Mucosa of descending colon (tissue), 3 donors: Measurements from ENCODE around the gene ADCY5. TPM values are rescaled to one million over a fixed set of nuclear protein-coding genes. Genes with fewer than 3 reads are reported as not detected.

Experiments used
- ATAC-seq: fragments of 200-7000 bp; cut with Tn5 transposase; one replicate; pipeline ENCODE4 v1.9.1; 2020; ENCODE audit warnings: mild to moderate bottlenecking, moderate library complexity
- DNase-seq, 3 donors: peaks; one replicate each; pipeline ENCODE4 v3.0.0-alpha.2; 2020
- H3K36me3 ChIP-seq: fragments of 200-600 bp; one replicate; pipeline ENCODE4 v1.8.0; 2021; ENCODE audit warnings: low read depth, mild to moderate bottlenecking
- H3K4me1 ChIP-seq: fragments of 200-600 bp; one replicate; pipeline ENCODE4 v1.8.0; 2021; ENCODE audit warnings: low read depth, mild to moderate bottlenecking
- H3K4me3 ChIP-seq: fragments of 200-600 bp; one replicate; pipeline ENCODE4 v1.8.0; 2021; ENCODE audit warnings: mild to moderate bottlenecking
- H3K9me3 ChIP-seq: fragments of 200-600 bp; one replicate; pipeline ENCODE4 v1.8.0; 2021; ENCODE audit warnings: mild to moderate bottlenecking
- intact Hi-C, 2 donors: fragments of 100-400 bp; cut with DNase I in 1 of 2; cut with micrococcal nuclease in 1 of 2; formaldehyde crosslinking; loops; one replicate each; pipeline versions ENCODE4 v1.11.0 to v1.11.1; 2022; cut with DNase I, micrococcal nuclease
- total RNA-seq, 3 donors: library from RNA; stranded (reverse); fragmentation: NEBNext Ultra II Directional in 2 of 3; extraction: Animal tissue kit (Norgen Biotek cat#: 25700) in 2 of 3; gene quantifications; one replicate each; pipeline versions ENCODE4 v1.2.1 to v1.2.4, GENCODE V29; 2021 to 2023
- TF ChIP-seq, protein P1 (sequence below): fragments of 200-600 bp; IDR thresholded peaks from one replicate; pipeline ENCODE4 v1.8.0; 2022; ENCODE audit warnings: antibody characterized with exemption, mild to moderate bottlenecking
- donor health status: DM: no; HTN: no; CAD: no; lungs with moderate emphysema.
- donor health status: DM: no; HTN: no; CAD: no.
- donor health status: DM: no; HTN: yes; CAD: no.

Gene ADCY5
- total RNA-seq, 3 donors from 2014 or later: 7.8 to 72.6 (median 12.6) TPM

DNA sequence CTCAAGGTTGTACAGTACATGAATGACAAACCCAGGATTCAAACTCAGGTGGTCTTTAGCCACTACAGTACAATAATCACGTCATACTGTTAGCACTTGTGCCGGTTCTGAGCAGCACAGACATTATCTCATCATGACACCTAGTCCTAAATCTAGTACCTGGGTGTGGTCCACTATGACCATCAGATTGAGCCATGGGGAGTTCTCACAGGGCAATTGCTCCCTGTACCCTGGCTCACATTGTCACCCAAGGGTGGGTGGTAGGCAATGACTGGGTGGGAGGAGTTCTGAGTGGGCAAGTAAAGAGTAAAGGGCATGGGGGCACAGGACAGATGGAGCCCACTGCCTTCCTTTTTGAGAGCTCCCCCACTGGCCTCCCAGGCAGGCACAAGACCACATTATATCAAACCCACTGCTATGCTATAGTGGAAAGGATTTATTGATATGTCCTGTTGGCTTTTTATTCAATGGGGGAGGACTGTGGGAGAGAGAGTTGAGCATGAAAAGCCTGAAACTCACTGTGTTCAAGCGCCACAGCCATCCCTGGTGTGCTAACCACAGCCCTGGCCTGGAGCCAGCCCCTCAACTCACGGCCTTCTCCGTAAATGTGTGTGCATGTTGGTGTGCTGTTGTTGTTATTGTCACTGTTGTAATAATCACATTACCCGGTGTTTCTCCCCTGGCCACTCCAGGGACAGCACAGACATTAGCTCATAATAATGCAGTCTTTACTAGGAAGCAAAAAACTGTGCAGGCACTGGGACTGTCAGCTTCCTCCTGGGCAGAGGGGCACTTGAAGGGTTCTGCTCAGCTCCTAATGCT is 27.3 kb downstream of the ADCY5 start:
- ATAC-seq (peak; percentile 65), DNase-seq (peak in 2 of 3 donors; percentile 60 to 65)
- TF ChIP-seq, protein P1, sequence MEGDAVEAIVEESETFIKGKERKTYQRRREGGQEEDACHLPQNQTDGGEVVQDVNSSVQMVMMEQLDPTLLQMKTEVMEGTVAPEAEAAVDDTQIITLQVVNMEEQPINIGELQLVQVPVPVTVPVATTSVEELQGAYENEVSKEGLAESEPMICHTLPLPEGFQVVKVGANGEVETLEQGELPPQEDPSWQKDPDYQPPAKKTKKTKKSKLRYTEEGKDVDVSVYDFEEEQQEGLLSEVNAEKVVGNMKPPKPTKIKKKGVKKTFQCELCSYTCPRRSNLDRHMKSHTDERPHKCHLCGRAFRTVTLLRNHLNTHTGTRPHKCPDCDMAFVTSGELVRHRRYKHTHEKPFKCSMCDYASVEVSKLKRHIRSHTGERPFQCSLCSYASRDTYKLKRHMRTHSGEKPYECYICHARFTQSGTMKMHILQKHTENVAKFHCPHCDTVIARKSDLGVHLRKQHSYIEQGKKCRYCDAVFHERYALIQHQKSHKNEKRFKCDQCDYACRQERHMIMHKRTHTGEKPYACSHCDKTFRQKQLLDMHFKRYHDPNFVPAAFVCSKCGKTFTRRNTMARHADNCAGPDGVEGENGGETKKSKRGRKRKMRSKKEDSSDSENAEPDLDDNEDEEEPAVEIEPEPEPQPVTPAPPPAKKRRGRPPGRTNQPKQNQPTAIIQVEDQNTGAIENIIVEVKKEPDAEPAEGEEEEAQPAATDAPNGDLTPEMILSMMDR: no peak
- Histone ChIP-seq H3K4me1 (peaks cover 21% of the 10 kb centered on the region), H3K4me3 (no peak overlapping the region), H3K36me3 (no peaks in the 10 kb centered on the region), H3K9me3 (no peaks in the 10 kb centered on the region)
- intact Hi-C loops: no loop called here

DNA sequence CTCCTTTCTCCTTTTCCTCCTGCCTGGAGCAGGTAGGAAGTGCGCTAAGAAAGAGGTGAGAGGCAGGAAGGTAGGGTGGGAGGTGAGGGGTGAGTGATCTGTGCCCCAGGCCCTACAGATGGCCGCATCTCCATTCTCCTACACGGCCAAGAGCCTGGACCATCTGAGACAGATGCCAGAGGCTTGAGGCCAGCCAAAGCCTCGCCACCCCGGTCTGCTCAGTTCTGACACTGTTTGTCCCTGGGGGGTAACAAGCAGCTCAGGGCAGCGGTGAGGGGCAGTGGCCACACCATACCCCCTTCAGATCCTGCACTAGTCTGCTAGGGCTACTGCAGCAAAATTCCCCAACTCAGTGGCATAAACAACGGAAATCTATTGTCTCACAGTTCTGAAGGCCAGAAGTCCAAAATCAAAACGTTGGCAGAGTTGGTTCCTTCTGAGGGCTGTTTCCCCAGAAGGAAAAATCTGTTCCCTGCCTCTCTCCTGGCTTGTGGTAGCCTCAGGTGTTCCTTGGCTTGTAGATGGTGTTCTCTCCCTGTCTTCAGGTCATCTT is 28.4 kb downstream of the ADCY5 start:
- H3K4me1 ChIP-seq: peaks cover 21% of the 10 kb centered on the region
- intact Hi-C loops: no loop called here
- no peaks in the 10 kb centered on the region for H3K9me3 ChIP-seq
- H3K4me3 ChIP-seq: no peak overlapping the region
- DNase-seq (no peak), ATAC-seq (no peak)
- TF ChIP-seq, protein P1: no peak
- H3K36me3 ChIP-seq: no peaks in the 10 kb centered on the region

DNA sequence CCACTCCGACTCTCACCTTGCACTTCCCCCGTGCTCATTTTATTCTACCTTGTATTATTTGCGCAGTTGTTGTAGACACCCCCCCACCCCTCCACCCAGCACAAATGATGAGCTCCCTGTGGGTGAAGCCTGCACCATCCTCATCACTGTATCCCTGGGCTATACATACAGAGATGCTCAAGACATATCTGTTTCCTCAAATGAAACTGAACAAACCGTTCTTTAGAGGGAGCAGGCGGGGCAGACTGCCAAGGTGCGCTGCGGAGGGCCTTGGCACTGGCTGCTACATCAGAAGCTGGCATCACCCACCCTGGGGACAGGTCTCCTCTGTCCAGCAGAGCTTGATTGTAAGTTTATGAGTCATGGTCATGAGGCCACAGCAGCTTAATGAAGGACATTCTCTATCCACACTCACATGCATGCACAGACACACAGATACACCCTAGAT is 29.0 kb downstream of the ADCY5 start:
- peaks cover 21% of the 10 kb centered on the region for H3K4me1 ChIP-seq
- H3K9me3 ChIP-seq: no peaks in the 10 kb centered on the region
- intact Hi-C loops: no loop called here
- no peak overlapping the region for H3K4me3 ChIP-seq
- no peak for ATAC-seq
- no peak for DNase-seq
- TF ChIP-seq, protein P1: no peak
- no peaks in the 10 kb centered on the region for H3K36me3 ChIP-seq

DNA sequence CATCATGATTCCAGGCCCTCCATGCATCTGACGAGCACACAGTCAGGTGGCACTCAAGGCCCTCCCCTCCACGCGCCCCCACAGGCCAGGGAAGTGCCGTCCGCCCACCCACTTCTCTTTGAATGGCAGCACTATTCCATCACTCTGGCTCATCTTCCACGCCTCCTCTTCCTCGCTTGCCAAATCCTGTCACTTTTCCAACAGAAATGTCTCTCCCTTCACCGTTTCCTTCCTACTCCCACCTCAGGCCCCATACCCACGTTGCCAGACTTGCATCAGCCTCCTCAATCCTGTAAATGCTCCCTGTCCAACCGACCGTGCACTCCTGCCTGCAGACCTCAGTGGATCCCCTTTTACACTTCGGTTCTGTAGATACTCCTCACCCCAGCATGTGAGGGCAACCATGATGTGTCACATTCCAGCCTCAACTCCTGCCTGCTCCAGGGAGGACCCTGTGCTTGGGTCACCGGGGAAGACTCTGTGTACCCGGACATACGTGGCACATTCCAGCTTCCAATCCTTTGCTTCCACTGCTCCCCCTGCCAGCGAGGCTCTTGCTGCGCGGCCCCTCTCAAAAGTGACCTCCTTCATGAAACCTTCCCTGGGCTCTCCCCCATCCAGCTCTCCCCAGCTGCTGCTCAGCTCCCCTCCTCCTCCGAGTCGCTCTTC is 29.6 kb downstream of the ADCY5 start:
- DNase-seq: no peak
- Histone ChIP-seq H3K4me1 (peaks cover 21% of the 10 kb centered on the region), H3K36me3 (no peaks in the 10 kb centered on the region), H3K4me3 (no peak overlapping the region), H3K9me3 (no peaks in the 10 kb centered on the region)
- intact Hi-C loops: no loop called here
- no peak for ATAC-seq
- TF ChIP-seq, protein P1: no peak

DNA sequence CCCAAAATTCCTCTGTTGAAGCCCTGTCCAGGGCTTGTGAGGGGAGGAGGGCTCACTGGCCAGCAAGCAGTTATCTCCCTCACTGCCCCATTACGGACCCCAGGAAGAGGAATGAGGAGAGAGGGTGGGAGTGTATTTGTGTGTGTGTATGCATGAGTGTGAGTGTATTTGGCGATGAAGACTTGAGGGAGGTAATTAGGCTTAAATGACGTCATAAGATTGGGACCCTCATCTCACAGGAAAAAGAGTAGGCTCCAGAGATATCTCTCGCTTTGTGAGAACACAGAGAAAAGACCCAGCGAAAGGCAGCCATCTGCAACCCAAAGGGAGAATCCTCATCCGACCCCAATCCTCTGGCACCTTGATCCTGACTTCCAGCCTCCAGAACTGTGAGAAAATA is 32.2 kb downstream of the ADCY5 start:
- TF ChIP-seq, protein P1: no peak
- H3K9me3 ChIP-seq: no peaks in the 10 kb centered on the region
- no peak for DNase-seq
- H3K4me1 ChIP-seq: peaks cover 10% of the 10 kb centered on the region
- intact Hi-C loops: no loop called here
- no peaks in the 10 kb centered on the region for H3K36me3 ChIP-seq
- no peak for ATAC-seq
- no peak overlapping the region for H3K4me3 ChIP-seq
